Measurements from ENCODE around the gene ANTXR1. TPM values are rescaled to one million over a fixed set of nuclear protein-coding genes. Genes with fewer than 3 reads are reported as not detected.

The ANTXR1 gene
- total and polyA plus RNA-seq, 10 donors, result 2.8 to 66.7 (median 36.9) TPM

GRCh38 chr2:69043736-69044400 is 30.9 kb downstream of the ANTXR1 start:
- peaks cover 0 to 8% (median 0%) of the 10 kb centered on the region in 7 donors for H3K27me3 ChIP-seq (replicated peaks in 1 of 7)

GRCh38 chr2:69046221-69046662 is 33.3 kb downstream of the ANTXR1 start:
- DNase-seq, result no peak
- Histone ChIP-seq H3K4me3 (no peak overlapping the region), H3K27ac (no peak overlapping the region), H3K36me3 (no peaks in the 10 kb centered on the region), H3K4me1 (no peaks in the 10 kb centered on the region), H3K9me3 (no peaks in the 10 kb centered on the region), H3K27me3 (replicated peaks in 1 of 7) (peaks cover 0 to 6% (median 0%) of the 10 kb centered on the region in 7 donors)
- intact Hi-C loops (cut with DNase I; ENCODE audit: low total_unique reads), result no loop called here
- TF ChIP-seq POLR2A (IDR thresholded peaks at IDR 0.05), result no peak
- TF ChIP-seq POLR2AphosphoS5 (IDR thresholded peaks at IDR 0.05), result no peak
- TF ChIP-seq CTCF (IDR thresholded peaks at IDR 0.05 in 8 of 11, conservative IDR thresholded peaks at IDR 0.05 in 3 of 11), result no peak
- 29 to 69% (median 58%) methylated on average over 1 of the region's 1 CpG for WGBS, 5 donors

More at GRCh38 chr2:69043736-69044400, 30.9 kb downstream of the ANTXR1 start:
- Histone ChIP-seq H3K4me1 (no peaks in the 10 kb centered on the region), H3K4me3 (no peak overlapping the region), H3K9me3 (no peaks in the 10 kb centered on the region), H3K36me3 (no peaks in the 10 kb centered on the region), H3K27ac (no peak overlapping the region)
- no peak for TF ChIP-seq POLR2A (IDR thresholded peaks at IDR 0.05)
- TF ChIP-seq CTCF (IDR thresholded peaks at IDR 0.05 in 8 of 11, conservative IDR thresholded peaks at IDR 0.05 in 3 of 11), result no peak
- no peak for TF ChIP-seq POLR2AphosphoS5 (IDR thresholded peaks at IDR 0.05)
- intact Hi-C loops (cut with DNase I; ENCODE audit: low total_unique reads), result no loop called here
- 62 to 87% (median 79%) methylated on average over 9 of the region's 9 CpGs for WGBS, 5 donors
- no peak for DNase-seq

GRCh38 chr2:69047625-69048145 is 34.7 kb downstream of the ANTXR1 start:
- intact Hi-C loops (cut with DNase I; ENCODE audit: low total_unique reads), result no loop called here
- no peak overlapping the region for H3K27ac ChIP-seq
- 71 to 85% (median 73%) methylated on average over 1 of the region's 1 CpG for WGBS, 5 donors

More at GRCh38 chr2:69047625-69048145, 34.7 kb downstream of the ANTXR1 start:
- Histone ChIP-seq H3K36me3 (no peaks in the 10 kb centered on the region), H3K27me3 (replicated peaks in 1 of 7) (no peaks in the 10 kb centered on the region), H3K4me1 (no peaks in the 10 kb centered on the region), H3K4me3 (no peak overlapping the region), H3K9me3 (no peaks in the 10 kb centered on the region)
- TF ChIP-seq CTCF (IDR thresholded peaks at IDR 0.05 in 8 of 11, conservative IDR thresholded peaks at IDR 0.05 in 3 of 11) (no peak), POLR2A (IDR thresholded peaks at IDR 0.05) (no peak), POLR2AphosphoS5 (IDR thresholded peaks at IDR 0.05) (no peak)
- no peak for DNase-seq

Measured in spleen (tissue), 11 donors.